MCF 10A (cell line): ENCODE measurements around the gene ABLIM1. TPM values are rescaled to one million over a fixed set of nuclear protein-coding genes. Genes with fewer than 3 reads are reported as not detected.

Source experiments
- BruUV-seq: library from RNA; stranded (reverse); fragments of 400-500 nt; replicated peaks from 2 replicates; lab custom pipeline; 2021; lab: Mats Ljungman, UMichigan
- CTCF ChIA-PET: fragments of 300-600 bp; sonication (Branson Sonifier 250); formaldehyde crosslinking; extraction: SDS; loops from one replicate; lab custom pipeline; 2021; ENCODE audit warnings: antibody characterized with exemption, inconsistent platforms; lab: Yijun Ruan, JAX
- POLR2A ChIA-PET: fragments of 300-600, 350-650 bp; sonication (Branson Sonifier 250); formaldehyde crosslinking; extraction: SDS; loops from one replicate; lab custom pipeline; 2020; ENCODE audit warnings: antibody characterized with exemption, inconsistent platforms; lab: Yijun Ruan, JAX
- DNase-seq: peaks from one replicate; pipeline ENCODE4 v3.0.0-alpha.2; 2018; ENCODE audit not compliant: unreplicated experiment
- H3K27ac Mint-ChIP-seq: one replicate; pipeline ENCODE4 v1.8.0; 2022; ENCODE audit warnings: mild to moderate bottlenecking, low read depth, mixed read lengths; ENCODE audit not compliant: unreplicated experiment
- H3K27me3 Mint-ChIP-seq: one replicate; pipeline ENCODE4 v1.8.0; 2022; ENCODE audit warnings: mixed read lengths; ENCODE audit not compliant: insufficient read depth, unreplicated experiment
- H3K36me3 Mint-ChIP-seq: one replicate; pipeline ENCODE4 v1.8.0; 2022; ENCODE audit warnings: mild to moderate bottlenecking, moderate library complexity, mixed read lengths; ENCODE audit not compliant: insufficient read depth, unreplicated experiment
- H3K4me1 Mint-ChIP-seq: one replicate; pipeline ENCODE4 v1.8.0; 2022; ENCODE audit warnings: mixed read lengths; ENCODE audit not compliant: insufficient read depth, unreplicated experiment
- H3K4me3 Mint-ChIP-seq: one replicate; pipeline ENCODE4 v1.8.0; 2022; ENCODE audit warnings: mild to moderate bottlenecking, moderate library complexity, mixed read lengths; ENCODE audit not compliant: unreplicated experiment
- H3K9me3 Mint-ChIP-seq: one replicate; pipeline ENCODE4 v1.8.0; 2022; ENCODE audit warnings: mixed read lengths; ENCODE audit not compliant: unreplicated experiment
- intact Hi-C: fragments of 100-400 bp; cut with micrococcal nuclease; formaldehyde crosslinking; loops from 2 replicates; pipeline ENCODE4 v1.14.1; 2022
- total RNA-seq: library from RNA; stranded (reverse); gene quantifications from 2 replicates; pipeline ENCODE4 v1.2.3, GENCODE V29; 2022
- TF ChIP-seq, protein P1 (sequence below): fragments of 200-600 bp; IDR thresholded peaks from one replicate; pipeline ENCODE4 v1.8.0; 2022; ENCODE audit warnings: antibody characterized with exemption, mild to moderate bottlenecking; ENCODE audit not compliant: unreplicated experiment

The ABLIM1 gene
- total RNA-seq, 1 experiment from 2014 or later, result 94.5 TPM

GRCh38 chr10:114655671-114656070 lies 2.4 kb downstream of the ABLIM1 start:
- DNase-seq, result no peak
- Mint-ChIP-seq H3K4me3 (no peak overlapping the region), H3K4me1 (peaks cover 13% of the 10 kb centered on the region), H3K9me3 (no peaks in the 10 kb centered on the region), H3K36me3 (no peaks in the 10 kb centered on the region), H3K27ac (no peak overlapping the region), H3K27me3 (no peaks in the 10 kb centered on the region)
- intact Hi-C loops, result no loop called here
- ChIA-PET POLR2A (interaction anchor here (0.7 to 1.4 kb wide), 4 partner anchors 8 to 31 kb away, joined by 3 to 5 read pairs (median 4); no protein-coding TSS in a partner anchor), CTCF (interaction anchor here (1.1 kb wide), 1 partner anchor 12 kb away, joined by 3 read pairs; no protein-coding TSS in a partner anchor)
- BruUV-seq, result no TSS peak
- TF ChIP-seq, protein P1, sequence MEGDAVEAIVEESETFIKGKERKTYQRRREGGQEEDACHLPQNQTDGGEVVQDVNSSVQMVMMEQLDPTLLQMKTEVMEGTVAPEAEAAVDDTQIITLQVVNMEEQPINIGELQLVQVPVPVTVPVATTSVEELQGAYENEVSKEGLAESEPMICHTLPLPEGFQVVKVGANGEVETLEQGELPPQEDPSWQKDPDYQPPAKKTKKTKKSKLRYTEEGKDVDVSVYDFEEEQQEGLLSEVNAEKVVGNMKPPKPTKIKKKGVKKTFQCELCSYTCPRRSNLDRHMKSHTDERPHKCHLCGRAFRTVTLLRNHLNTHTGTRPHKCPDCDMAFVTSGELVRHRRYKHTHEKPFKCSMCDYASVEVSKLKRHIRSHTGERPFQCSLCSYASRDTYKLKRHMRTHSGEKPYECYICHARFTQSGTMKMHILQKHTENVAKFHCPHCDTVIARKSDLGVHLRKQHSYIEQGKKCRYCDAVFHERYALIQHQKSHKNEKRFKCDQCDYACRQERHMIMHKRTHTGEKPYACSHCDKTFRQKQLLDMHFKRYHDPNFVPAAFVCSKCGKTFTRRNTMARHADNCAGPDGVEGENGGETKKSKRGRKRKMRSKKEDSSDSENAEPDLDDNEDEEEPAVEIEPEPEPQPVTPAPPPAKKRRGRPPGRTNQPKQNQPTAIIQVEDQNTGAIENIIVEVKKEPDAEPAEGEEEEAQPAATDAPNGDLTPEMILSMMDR, result no peak

DNA sequence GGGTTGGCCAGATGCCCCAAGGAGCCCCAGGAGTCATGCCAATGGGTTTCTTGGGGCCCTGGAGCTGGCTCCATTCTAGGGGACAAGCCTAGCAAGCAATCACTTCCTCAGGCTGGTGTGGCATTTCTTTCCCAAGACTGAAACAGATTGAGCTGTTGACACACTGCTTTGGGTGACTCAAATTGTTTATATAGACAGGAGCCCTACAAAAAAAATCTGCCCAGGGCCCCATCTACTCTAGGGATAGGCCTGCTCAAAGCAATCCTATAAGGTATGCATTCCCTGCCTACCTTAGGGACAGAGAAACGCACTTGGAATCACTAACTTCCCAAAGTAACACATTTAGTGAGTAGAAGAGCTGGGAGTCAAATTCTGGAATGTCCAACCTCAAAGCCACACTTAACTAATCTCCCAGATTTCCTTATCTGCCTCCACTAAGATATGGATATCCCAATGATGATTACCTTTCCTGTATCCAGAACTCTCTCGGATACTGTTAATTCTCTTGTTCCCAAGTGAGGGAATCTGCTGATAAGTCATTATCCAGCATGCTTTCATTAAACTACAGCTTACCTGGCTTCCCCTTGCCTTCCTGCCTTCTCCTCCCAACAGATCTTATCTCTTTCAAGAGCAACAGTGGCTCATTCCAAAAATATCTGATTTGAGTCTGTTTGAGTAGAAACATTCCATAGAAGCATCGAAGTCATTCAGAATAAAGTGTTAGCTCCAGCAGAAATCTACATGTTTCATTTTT lies 3.1 kb downstream of the ABLIM1 start:
- CTCF ChIA-PET, result interaction anchor here (1.1 to 1.4 kb wide), 2 partner anchors 9 to 13 kb away, joined by 3 read pairs; no protein-coding TSS in a partner anchor
- no peaks in the 10 kb centered on the region for H3K27me3 Mint-ChIP-seq
- POLR2A ChIA-PET, result interaction anchor here (0.7 to 1.4 kb wide), 5 partner anchors 9 to 30 kb away, joined by 3 to 5 read pairs (median 4); no protein-coding TSS in a partner anchor

GRCh38 chr10:114653926-114654325 lies 4.1 kb downstream of the ABLIM1 start:
- TF ChIP-seq, protein P1, result no peak
- Mint-ChIP-seq H3K4me3 (no peak overlapping the region), H3K27me3 (no peaks in the 10 kb centered on the region), H3K9me3 (no peaks in the 10 kb centered on the region), H3K36me3 (no peaks in the 10 kb centered on the region), H3K27ac (no peak overlapping the region), H3K4me1 (peaks cover 20% of the 10 kb centered on the region)
- ChIA-PET CTCF (interaction anchor here (1.0 to 1.4 kb wide), 2 partner anchors 10 to 83 kb away, joined by 3 read pairs; no protein-coding TSS in a partner anchor), POLR2A (interaction anchor here (0.7 to 1.4 kb wide), 3 partner anchors 15 to 23 kb away, joined by 3 to 4 read pairs (median 3); no protein-coding TSS in a partner anchor)
- intact Hi-C loops, result no loop called here
- no peak for DNase-seq
- no TSS peak for BruUV-seq

More for the DNA sequence above, 3.1 kb downstream of the ABLIM1 start:
- Mint-ChIP-seq H3K36me3 (no peaks in the 10 kb centered on the region), H3K4me1 (peaks cover 13% of the 10 kb centered on the region), H3K27ac (no peak overlapping the region), H3K9me3 (no peaks in the 10 kb centered on the region), H3K4me3 (no peak overlapping the region)
- intact Hi-C loops, result no loop called here
- no peak for DNase-seq
- no TSS peak for BruUV-seq
- TF ChIP-seq, protein P1, result no peak
